IMR-90 (cell line): ENCODE results near the gene DLGAP4. TPM values are rescaled to one million over a fixed set of nuclear protein-coding genes. Genes with fewer than 3 reads are reported as not detected.

Experiments
- ATAC-seq: fragments of 200-7000 bp; cut with Tn5 transposase; 2 replicates; pipeline ENCODE4 v1.9.1; 2020; ENCODE audit warnings: low read depth, mild to moderate bottlenecking, moderate library complexity
- BruUV-seq: library from RNA; stranded (reverse); fragments of 400-500 nt; replicated peaks from 2 replicates; lab custom pipeline; 2021; lab: Mats Ljungman, UMichigan
- CTCF ChIA-PET: fragments of 300-600 bp; formaldehyde crosslinking; extraction: SDS; loops from one replicate; lab custom pipeline; 2021; ENCODE audit warnings: antibody characterized with exemption; lab: Yijun Ruan, JAX
- POLR2A ChIA-PET: fragments of 300-600 bp; sonication (Branson Sonifier 250); formaldehyde crosslinking; loops from one replicate; lab custom pipeline; 2022; ENCODE audit warnings: antibody characterized with exemption; ENCODE audit not compliant: unreplicated experiment; lab: Charles Lee
- DNase-seq: peaks from one replicate; pipeline ENCODE4 v3.0.0; 2013
- H2AFZ ChIP-seq: replicated peaks from 2 replicates; pipeline ENCODE3; 2013; ENCODE audit warnings: low read length, mild to moderate bottlenecking; ENCODE audit not compliant: poor library complexity
- H2AK5ac ChIP-seq: 2 replicates; pipeline ENCODE4 v1.6.1; 2013; ENCODE audit warnings: low read depth, low read length, inconsistent platforms
- H2AK9ac ChIP-seq: replicated peaks from 2 replicates; pipeline ENCODE3; 2013; ENCODE audit warnings: mild to moderate bottlenecking, low read depth, low read length, moderate library complexity; ENCODE audit not compliant: poor library complexity
- H2BK120ac ChIP-seq: 2 replicates; pipeline ENCODE4 v1.6.1; 2013; ENCODE audit warnings: low read depth, low read length, inconsistent platforms
- H2BK15ac ChIP-seq: 3 replicates; pipeline ENCODE4 v1.6.1; 2013; ENCODE audit warnings: low read depth, low read length, inconsistent platforms
- H2BK20ac ChIP-seq: 2 replicates; pipeline ENCODE4 v1.6.1; 2013; ENCODE audit warnings: low read depth, mild to moderate bottlenecking, inconsistent platforms, low read length, moderate library complexity
- H2BK5ac ChIP-seq: 2 replicates; pipeline ENCODE4 v1.6.1; 2013; ENCODE audit warnings: mild to moderate bottlenecking, low read depth, low read length, inconsistent platforms; ENCODE audit not compliant: poor library complexity, severe bottlenecking
- H3K14ac ChIP-seq: replicated peaks from 2 replicates; pipeline ENCODE4 v1.6.1; 2013; ENCODE audit warnings: low read depth, low read length, inconsistent platforms
- H3K18ac ChIP-seq: 2 replicates; pipeline ENCODE4 v1.6.1; 2013; ENCODE audit warnings: low read depth, low read length, control low read depth
- H3K23ac ChIP-seq: 2 replicates; pipeline ENCODE4 v1.6.1; 2013; ENCODE audit warnings: low read depth, low read length, inconsistent platforms
- H3K27ac ChIP-seq: 2 replicates; pipeline ENCODE4 v1.5.1; 2013; ENCODE audit warnings: mild to moderate bottlenecking, control low read depth, low read length; ENCODE audit not compliant: insufficient read depth
- H3K27me3 ChIP-seq: 2 replicates; pipeline ENCODE4 v1.6.1; 2013; ENCODE audit warnings: low read length; ENCODE audit not compliant: control insufficient read depth, insufficient read depth
- H3K36me3 ChIP-seq: 2 replicates; pipeline ENCODE4 v1.6.1; 2013; ENCODE audit warnings: low read length, mixed read lengths; ENCODE audit not compliant: control insufficient read depth, insufficient read depth
- H3K4ac ChIP-seq: 2 replicates; pipeline ENCODE4 v1.6.1; 2013; ENCODE audit warnings: low read depth, low read length, inconsistent platforms
- H3K4me1 ChIP-seq: 2 replicates; pipeline ENCODE4 v1.6.1; 2013; ENCODE audit warnings: low read length, mixed read lengths; ENCODE audit not compliant: control insufficient read depth, insufficient read depth
- H3K4me2 ChIP-seq: 2 replicates; pipeline ENCODE4 v1.6.1; 2013; ENCODE audit warnings: low read depth, mild to moderate bottlenecking, control low read depth, low read length, moderate library complexity
- H3K4me3 ChIP-seq: 2 replicates; pipeline ENCODE4 v1.5.1; 2013; ENCODE audit warnings: low read depth, mild to moderate bottlenecking, control low read depth, low read length, moderate library complexity; ENCODE audit not compliant: insufficient read depth
- H3K56ac ChIP-seq: 2 replicates; pipeline ENCODE4 v1.6.1; 2013; ENCODE audit warnings: low read length, inconsistent platforms; ENCODE audit not compliant: insufficient read depth; ENCODE audit errors: extremely low read depth
- H3K79me1 ChIP-seq, 2 experiments: 2 replicates each; pipeline ENCODE4 v1.6.1; 2013; ENCODE audit warnings: low read length in 2 of 2, inconsistent platforms in 1 of 2, low read depth in 1 of 2
- H3K9ac ChIP-seq: 2 replicates; pipeline ENCODE4 v1.6.1; 2013; ENCODE audit warnings: low read depth, low read length, control low read depth
- H3K9me1 ChIP-seq: 2 replicates; pipeline ENCODE4 v1.6.1; 2013; ENCODE audit warnings: low read length, inconsistent platforms; ENCODE audit not compliant: insufficient read depth
- H3K9me3 ChIP-seq: 2 replicates; pipeline ENCODE4 v1.6.1; 2013; ENCODE audit warnings: low read length; ENCODE audit not compliant: control insufficient read depth, insufficient read depth
- H4K20me1 ChIP-seq: 2 replicates; pipeline ENCODE4 v1.6.1; 2013; ENCODE audit warnings: low read length, inconsistent platforms; ENCODE audit not compliant: insufficient read depth
- H4K5ac ChIP-seq: 2 replicates; pipeline ENCODE4 v1.6.1; 2013; ENCODE audit warnings: mild to moderate bottlenecking, low read depth, low read length, control low read depth
- H4K8ac ChIP-seq, 2 experiments: 2 replicates each; pipeline ENCODE4 v1.6.1; 2013; ENCODE audit warnings: low read depth in 2 of 2, low read length in 2 of 2, control low read depth in 1 of 2, inconsistent platforms in 1 of 2
- H4K91ac ChIP-seq: 2 replicates; pipeline ENCODE4 v1.6.1; 2013; ENCODE audit warnings: low read depth, low read length, inconsistent platforms; ENCODE audit not compliant: insufficient read depth
- BHLHE40 ChIP-seq: fragments of 150-350 bp; IDR thresholded peaks from 2 replicates; pipeline ENCODE4 v1.6.1; 2016; ENCODE audit warnings: mild to moderate bottlenecking, low read depth, low read length
- CEBPB ChIP-seq: IDR thresholded peaks from 2 replicates; pipeline ENCODE4 v1.6.1; 2012; ENCODE audit warnings: low read depth, low read length, improper control_type of control experiment
- CHD1 ChIP-seq: IDR thresholded peaks from 2 replicates; pipeline ENCODE4 v1.6.1; 2012; ENCODE audit warnings: low read depth, low read length, improper control_type of control experiment
- ELK1 ChIP-seq: fragments of 150-350 bp; IDR thresholded peaks from 2 replicates; pipeline ENCODE4 v1.6.1; 2016; ENCODE audit warnings: low read depth, mild to moderate bottlenecking, low read length, moderate library complexity, borderline replicate concordance
- MAFK ChIP-seq: IDR thresholded peaks from 2 replicates; pipeline ENCODE4 v1.6.1; 2012; ENCODE audit warnings: low read depth, low read length, improper control_type of control experiment
- MAZ ChIP-seq: IDR thresholded peaks from 2 replicates; pipeline ENCODE4 v1.6.1; 2012; ENCODE audit warnings: low read depth, mild to moderate bottlenecking, low read length, improper control_type of control experiment, moderate library complexity, borderline replicate concordance
- RAD21 ChIP-seq: IDR thresholded peaks from 2 replicates; pipeline ENCODE4 v1.6.1; 2012; ENCODE audit warnings: low read length, improper control_type of control experiment
- RCOR1 ChIP-seq: IDR thresholded peaks from 2 replicates; pipeline ENCODE4 v1.6.1; 2012; ENCODE audit warnings: mild to moderate bottlenecking, low read length, improper control_type of control experiment; ENCODE audit not compliant: insufficient replicate concordance
- RFX5 ChIP-seq: IDR thresholded peaks from 2 replicates; pipeline ENCODE4 v1.8.0; 2012; ENCODE audit warnings: low read depth, mild to moderate bottlenecking, low read length, moderate library complexity
- SMC3 ChIP-seq: fragments of 150-350 bp; IDR thresholded peaks from 2 replicates; pipeline ENCODE4 v1.6.1; 2016; ENCODE audit warnings: low read depth, mild to moderate bottlenecking, antibody characterized with exemption, low read length, moderate library complexity
- USF2 ChIP-seq: fragments of 150-350 bp; IDR thresholded peaks from 2 replicates; pipeline ENCODE4 v1.6.1; 2017; ENCODE audit warnings: mild to moderate bottlenecking, antibody characterized with exemption, low read length, low read depth
- WGBS, 2 experiments: methylation state at CpG; one replicate each; pipeline versions ENCODE4 v1.1.5 to v1.1.7; 2013; ENCODE audit warnings: missing lambda C conversion rate in 2 of 2; ENCODE audit not compliant: insufficient read length in 1 of 2; ENCODE audit errors: extremely low coverage in 2 of 2; 5-methylcytosine and 5-hydroxymethylcytosine counted together
- dilution Hi-C: fragments of 300-500 bp; cut with HindIII; formaldehyde crosslinking; loops from one replicate; pipeline ENCODE4 v1.14.3; 2018; ENCODE audit warnings: low sequenced_read_pairs; ENCODE audit not compliant: unreplicated experiment
- in situ Hi-C: fragments of 300-500 bp; cut with MboI; formaldehyde crosslinking; loops from 3 replicates; pipeline ENCODE4 v1.14.3; 2019; ENCODE audit warnings: low sequenced_read_pairs, inconsistent platforms, mixed read lengths
- intact Hi-C: fragments of 100-400 bp; cut with micrococcal nuclease; formaldehyde crosslinking; loops from 2 replicates; pipeline ENCODE4 v1.10.0; 2022
- polyA plus RNA-seq, 3 experiments: library from polyadenylated mRNA; depleted of rRNA; stranded (reverse); fragments of >200 nt; gene quantifications; 2 replicates each; pipeline ENCODE4 v1.2.3, GENCODE V29; 2012; ENCODE audit warnings: low replicate concordance in 1 of 3
- total RNA-seq: library from RNA; depleted of rRNA; stranded (reverse); fragments of >200 nt; gene quantifications from 2 replicates; pipeline ENCODE4 v1.2.3, GENCODE V29; 2012

DLGAP4 gene
- total and polyA plus RNA-seq, 2 of the 4 experiments (the other 2 are of a cell fraction) = 32.3 to 73.2 TPM

- 0 out of 2 replicates have a peak, but pooled peaks cover 3% of the 10 kb centered on the region for H3K9me1 ChIP-seq
- in situ Hi-C loops (no loop called here), intact Hi-C loops (no loop called here), dilution Hi-C loops (no loop called here)
- H3K9me3 ChIP-seq = no peaks in the 10 kb centered on the region
- ChIA-PET CTCF (no interaction called here), POLR2A (no interaction called here)
- no peaks in the 10 kb centered on the region for H3K36me3 ChIP-seq
- no TSS peak for BruUV-seq
- H3K9ac ChIP-seq = no peak overlapping the region
- H3K79me1 ChIP-seq = no peaks in the 10 kb centered on the region
- no peak overlapping the region for H4K91ac ChIP-seq
- TF ChIP-seq RAD21 (no peak), CHD1 (no peak), MAZ (no peak), MAFK (no peak), RCOR1 (no peak), ELK1 (no peak), CEBPB (no peak), USF2 (no peak), SMC3 (no peak), BHLHE40 (no peak), RFX5 (no peak)
- 24% methylated on average over 3 of the region's 7 CpGs; no CpG with 5 or more reads in 1 of the 2 experiments for WGBS, 2 experiments
- H4K5ac ChIP-seq = no peak overlapping the region
- H2AK9ac ChIP-seq = no peak overlapping the region
- H3K14ac ChIP-seq = no peak overlapping the region
- no peak overlapping the region for H3K4me3 ChIP-seq
- H2AFZ ChIP-seq = no peak overlapping the region
- H3K4me1 ChIP-seq = no peaks in the 10 kb centered on the region
- H4K20me1 ChIP-seq = no peaks in the 10 kb centered on the region
- H3K27ac ChIP-seq = no peak overlapping the region
- no peak overlapping the region for H2BK120ac ChIP-seq
- H3K4me2 ChIP-seq = no peak overlapping the region
- no peak overlapping the region for H2BK20ac ChIP-seq
- H3K18ac ChIP-seq = no peak overlapping the region
- H3K27me3 ChIP-seq = peaks cover 21% of the 10 kb centered on the region
- H3K4ac ChIP-seq = no peak overlapping the region
- ATAC-seq (no peak), DNase-seq (no peak)
- H2AK5ac ChIP-seq = no peak overlapping the region
- no peak overlapping the region for H2BK5ac ChIP-seq
- no peak overlapping the region for H4K8ac ChIP-seq
- H3K23ac ChIP-seq = no peak overlapping the region
- H2BK15ac ChIP-seq = no peak overlapping the region
- H3K56ac ChIP-seq = no peak overlapping the region
These were observed 66.5 kb downstream of the DLGAP4 start for GRCh38 chr20:36372666-36373065.
